SK-N-SH (cell line): Measurements from ENCODE around the gene ENKUR. TPM values are rescaled to one million over a fixed set of nuclear protein-coding genes. Genes with fewer than 3 reads are reported as not detected.
A peak's percentile ranks its signal among the peaks of the same experiment; 100 is the strongest.
"Not testable (repeated sequence)": the region's sequence is repeated elsewhere in the genome, so short reads cannot be mapped to it uniquely, and the experiment has no call there.

Experiments
- CTCF ChIA-PET: fragments of 300-600, 350-600 bp; formaldehyde crosslinking; extraction: SDS; loops from one replicate; lab custom pipeline; 2021; lab: Yijun Ruan, JAX
- POLR2A ChIA-PET: fragments of 350-600 bp; sonication (Branson Sonifier 250); formaldehyde crosslinking; extraction: SDS; loops from one replicate; lab custom pipeline; 2020; ENCODE audit warnings: antibody characterized with exemption, inconsistent platforms; lab: Yijun Ruan, JAX
- DNase-seq: peaks from one replicate; pipeline ENCODE4 v3.0.0; 2012
- H2AFZ ChIP-seq: fragments of 200-600 bp; sonication (generic); 2 replicates; pipeline ENCODE4 v1.8.1; 2016; ENCODE audit warnings: antibody characterized with exemption, mild to moderate bottlenecking, low read depth
- H3F3A ChIP-seq: fragments of 200-600 bp; sonication (generic); replicated peaks from 2 replicates; pipeline ENCODE3; 2016; ENCODE audit warnings: antibody characterized with exemption, mild to moderate bottlenecking; ENCODE audit not compliant: insufficient read depth
- H3K27ac ChIP-seq, 2 experiments: fragments of 200-500 bp in 1 of 2; fragments of 200-600 bp in 1 of 2; sonication (Bioruptor generic) in 1 of 2; sonication (generic), shearing (Covaris generic) in 1 of 2; 2 replicates each; pipeline versions ENCODE4 v1.5.1 to v1.6.1; 2014 to 2016; ENCODE audit warnings: low read depth in 2 of 2, inconsistent platforms in 1 of 2, low read length in 1 of 2, mild to moderate bottlenecking in 1 of 2, mixed read lengths in 1 of 2
- H3K27me3 ChIP-seq: fragments of 200-600 bp; sonication (generic), shearing (Covaris generic); 2 replicates; pipeline ENCODE4 v1.6.1; 2016; ENCODE audit warnings: mixed run types; ENCODE audit not compliant: insufficient read depth
- H3K36me3 ChIP-seq, 2 experiments: fragments of 200-500 bp in 1 of 2; fragments of 200-600 bp in 1 of 2; sonication (Bioruptor generic) in 1 of 2; sonication (generic) in 1 of 2; replicated peaks in 1 of 2; 2 replicates each; pipeline versions ENCODE3 to v1.5.1; 2014 to 2016; ENCODE audit warnings: low read length in 1 of 2, mild to moderate bottlenecking in 1 of 2; ENCODE audit not compliant: insufficient read depth in 2 of 2, control insufficient read depth in 1 of 2
- H3K4me1 ChIP-seq, 2 experiments: fragments of 200-500 bp in 1 of 2; fragments of 200-600 bp in 1 of 2; sonication (Bioruptor generic) in 1 of 2; sonication (generic), shearing (Covaris generic) in 1 of 2; 2 replicates each; pipeline versions ENCODE4 v1.5.1 to v1.6.1; 2014 to 2016; ENCODE audit warnings: low read depth in 1 of 2, low read length in 1 of 2, mixed run types in 1 of 2; ENCODE audit not compliant: insufficient read depth in 2 of 2, control insufficient read depth in 1 of 2
- H3K4me2 ChIP-seq: fragments of 200-600 bp; sonication (generic), shearing (Covaris generic); 2 replicates; pipeline ENCODE4 v1.6.1; 2017; ENCODE audit warnings: mixed run types
- H3K4me3 ChIP-seq, 2 experiments: fragments of 200-500 bp in 1 of 2; fragments of 200-600 bp in 1 of 2; sonication (Bioruptor generic) in 1 of 2; sonication (generic), shearing (Covaris generic) in 1 of 2; 2 replicates each; pipeline versions ENCODE4 v1.5.1 to v1.8.1; 2014 to 2016; ENCODE audit warnings: low read depth in 2 of 2, inconsistent platforms in 1 of 2, low read length in 1 of 2, mild to moderate bottlenecking in 1 of 2, mixed read lengths in 1 of 2, moderate library complexity in 1 of 2
- H3K79me2 ChIP-seq: fragments of 200-600 bp; sonication (generic); 2 replicates; pipeline ENCODE4 v1.8.1; 2017; ENCODE audit warnings: mild to moderate bottlenecking; ENCODE audit not compliant: insufficient read depth
- H3K9ac ChIP-seq: fragments of 200-600 bp; sonication (generic); 2 replicates; pipeline ENCODE4 v1.6.1; 2017; ENCODE audit warnings: mixed run types
- H3K9me2 ChIP-seq: fragments of 200-600 bp; sonication (generic); 2 replicates; pipeline ENCODE4 v1.6.1; 2017; ENCODE audit warnings: mixed run types
- H3K9me3 ChIP-seq: fragments of 200-600 bp; sonication (generic); 2 replicates; pipeline ENCODE4 v1.6.1; 2017; ENCODE audit warnings: mixed run types, mild to moderate bottlenecking, moderate library complexity
- H4K20me1 ChIP-seq: fragments of 200-600 bp; sonication (generic); 2 replicates; pipeline ENCODE4 v1.6.1; 2017; ENCODE audit warnings: mild to moderate bottlenecking, mixed run types; ENCODE audit not compliant: insufficient read depth
- ELF1 ChIP-seq: IDR thresholded peaks from 2 replicates; pipeline ENCODE4 v1.4.0; 2012
- EP300 ChIP-seq, 2 experiments: IDR thresholded peaks; 2 replicates each; pipeline versions ENCODE4 v1.4.0 to v1.6.1; 2012; ENCODE audit warnings: borderline replicate concordance in 1 of 2, low read depth in 1 of 2, low read length in 1 of 2
- EZH2phosphoT487 ChIP-seq: fragments of 200-600 bp; sonication (generic); IDR thresholded peaks from 2 replicates; pipeline ENCODE4 v1.6.1; 2017; ENCODE audit warnings: low read depth, mixed run types, mild to moderate bottlenecking, antibody characterized with exemption, moderate library complexity, borderline replicate concordance
- NRF1 ChIP-seq: IDR thresholded peaks from 2 replicates; pipeline ENCODE4 v1.6.1; 2012; ENCODE audit warnings: low read depth, mild to moderate bottlenecking, low read length
- TEAD4 ChIP-seq: IDR thresholded peaks from 2 replicates; pipeline ENCODE4 v1.4.0; 2012; ENCODE audit warnings: mild to moderate bottlenecking, borderline replicate concordance; ENCODE audit not compliant: insufficient read depth
- YY1 ChIP-seq: IDR thresholded peaks from 2 replicates; pipeline ENCODE4 v1.4.0; 2012; ENCODE audit warnings: low read depth, mild to moderate bottlenecking
- WGBS: methylation state at CpG from one replicate; pipeline ENCODE4 v1.1.6; 2017; ENCODE audit warnings: low lambda C conversion rate; 5-methylcytosine and 5-hydroxymethylcytosine counted together
- polyA plus RNA-seq, 3 experiments: library from polyadenylated mRNA; depleted of rRNA; stranded (reverse); fragments of >200 nt; gene quantifications; 2 replicates each; pipeline ENCODE4 v1.2.3, GENCODE V29; 2012
- TF ChIP-seq, protein P1 (sequence below): IDR thresholded peaks from 2 replicates; pipeline ENCODE4 v1.4.0; 2012; ENCODE audit warnings: low read depth, borderline replicate concordance
- TF ChIP-seq, protein P2 (sequence below): fragments of 200-600 bp; sonication (generic); IDR thresholded peaks from 2 replicates; pipeline ENCODE4 v1.6.1; 2017; ENCODE audit warnings: antibody characterized with exemption, mild to moderate bottlenecking, moderate library complexity

ENKUR gene
- polyA plus RNA-seq, 1 of the 3 experiments (the other 2 are of a cell fraction), result 0.13 TPM

DNA sequence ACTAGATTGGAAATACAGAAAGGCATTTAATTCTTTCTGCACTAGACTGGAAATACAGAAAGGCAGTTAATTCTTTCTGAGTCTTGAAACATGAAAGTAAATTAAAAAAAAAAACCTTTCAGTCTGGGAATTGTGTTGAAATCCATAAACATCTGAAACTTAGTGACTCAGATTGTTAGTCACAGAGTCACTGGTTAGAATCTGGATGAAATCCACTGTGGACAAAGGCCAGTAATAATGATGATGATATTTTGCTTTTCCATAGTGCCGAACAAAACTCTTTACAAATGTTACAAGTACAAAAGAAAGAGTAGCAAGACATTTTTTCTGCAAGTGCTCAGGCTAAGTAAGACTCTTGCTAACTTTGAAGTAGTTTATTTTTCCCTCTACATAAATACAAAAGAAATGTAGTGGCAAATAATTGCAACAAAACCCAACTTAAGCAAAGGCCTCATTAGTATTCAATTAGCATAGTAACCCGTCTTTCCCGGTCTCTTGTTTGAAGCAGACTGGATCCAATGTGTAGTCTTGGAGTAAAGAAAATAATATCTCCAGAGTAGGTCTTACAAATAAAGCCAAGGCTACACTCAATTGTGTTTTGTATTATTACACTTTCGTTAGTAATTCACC is 57.8 kb downstream of the ENKUR start (continued):
- TF ChIP-seq YY1 (no peak), EP300 (IDR thresholded peaks at IDR 0.05; ENCODE audit: borderline replicate concordance in 1 of 2, low read depth in 1 of 2, low read length in 1 of 2) (peak in 1 of 2 experiments; percentile 81; a peak in 2 of 4 replicates)
- TF ChIP-seq, all 33 proteins: peak for 11

DNA sequence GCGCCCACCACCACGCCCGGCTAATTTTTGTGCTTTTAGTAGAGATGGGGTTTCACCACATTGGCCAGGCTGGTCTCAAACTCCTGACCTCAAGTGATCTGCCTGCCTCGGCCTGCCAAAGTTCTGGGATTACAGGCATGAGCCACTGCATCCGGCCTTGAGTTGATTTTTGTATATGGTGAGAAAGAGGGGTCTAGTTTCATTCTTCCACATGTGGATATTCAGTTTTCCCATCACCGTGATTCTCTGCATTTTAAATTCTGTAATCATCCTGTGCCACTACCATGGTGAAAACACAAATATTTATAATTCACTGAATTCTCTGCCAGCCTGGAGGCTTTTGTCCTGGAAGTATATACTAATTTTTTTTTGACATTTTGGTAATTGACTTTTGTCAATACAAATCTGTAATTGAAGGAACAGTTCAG is 58.3 kb downstream of the ENKUR start:
- CTCF ChIA-PET, H3K79me2 ChIP-seq, POLR2A ChIA-PET, H3K36me3 ChIP-seq, H3K27me3 ChIP-seq, H3K9me3 ChIP-seq, H3K9me2 ChIP-seq, H4K20me1 ChIP-seq, H3K4me3 ChIP-seq, DNase-seq: not testable (repeated sequence)
- H3K4me1 ChIP-seq, result peaks cover 10 to 13% of the 10 kb centered on the region in 2 experiments
- peak overlapping the region; percentile 48; the same call in 1 of the 2 replicates for H3K4me2 ChIP-seq
- WGBS, result 87% methylated on average over 6 of the region's 6 CpGs
- peak overlapping the region; percentile 40 to 95; a peak in 3 of 4 replicates for H3K27ac ChIP-seq
- peak overlapping the region; percentile 63; the same call in 1 of the 2 replicates for H3K9ac ChIP-seq
- peaks cover 19% of the 10 kb centered on the region for H3F3A ChIP-seq
- peak overlapping the region; percentile 66; the same call in 1 of the 2 replicates for H2AFZ ChIP-seq

DNA sequence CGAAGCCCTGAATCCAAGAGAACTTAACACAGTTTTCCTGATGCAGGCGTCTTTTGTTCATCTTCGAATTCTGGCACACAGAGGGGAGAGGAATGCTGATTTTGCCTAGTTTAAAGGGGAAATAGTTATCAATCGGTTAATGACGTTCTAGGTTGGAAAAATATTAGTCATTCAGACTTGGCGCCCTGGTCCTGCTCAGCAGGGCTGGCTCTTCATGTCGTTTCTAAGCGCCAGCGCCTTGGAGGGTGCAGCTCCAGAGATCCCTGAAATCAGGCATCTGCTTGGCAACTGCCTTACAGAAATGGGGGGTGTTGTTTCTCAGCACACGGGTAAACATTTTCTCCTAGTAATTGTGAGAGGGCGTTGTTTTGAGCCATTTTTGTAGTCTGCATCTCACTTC is 62.3 kb downstream of the ENKUR start:
- Histone ChIP-seq H3K9ac (no peak overlapping the region), H3K27ac (no peak overlapping the region), H3F3A (peaks cover 16% of the 10 kb centered on the region), H3K4me1 (peaks cover 4 to 17% of the 10 kb centered on the region in 2 experiments; a peak in 3 of 4 replicates), H3K4me3 (no peak overlapping the region), H3K36me3 (no peaks in the 10 kb centered on the region), H3K27me3 (no peaks in the 10 kb centered on the region), H2AFZ (0 out of 2 replicates have a peak overlapping the region, but pooled peaks have one; percentile 90), H3K79me2 (no peaks in the 10 kb centered on the region), H3K9me2 (no peaks in the 10 kb centered on the region), H3K9me3 (no peaks in the 10 kb centered on the region), H3K4me2 (no peak overlapping the region), H4K20me1 (no peaks in the 10 kb centered on the region)
- DNase-seq, result no peak
- POLR2A ChIA-PET, result interaction anchor here (1.0 to 1.1 kb wide), 2 partner anchors 17 to 63 kb away, joined by 3 to 4 read pairs; partner anchors contain the start of genes ENKUR and THNSL1
- 95% methylated on average over 11 of the region's 11 CpGs for WGBS
- CTCF ChIA-PET, result interaction anchor here (0.6 to 2.6 kb wide), 6 partner anchors 11 to 311 kb away, joined by 3 to 6 read pairs (median 5); no protein-coding TSS in a partner anchor
- TF ChIP-seq ELF1 (no peak), EZH2phosphoT487 (no peak), NRF1 (no peak), TEAD4 (no peak)
- TF ChIP-seq, protein P1, sequence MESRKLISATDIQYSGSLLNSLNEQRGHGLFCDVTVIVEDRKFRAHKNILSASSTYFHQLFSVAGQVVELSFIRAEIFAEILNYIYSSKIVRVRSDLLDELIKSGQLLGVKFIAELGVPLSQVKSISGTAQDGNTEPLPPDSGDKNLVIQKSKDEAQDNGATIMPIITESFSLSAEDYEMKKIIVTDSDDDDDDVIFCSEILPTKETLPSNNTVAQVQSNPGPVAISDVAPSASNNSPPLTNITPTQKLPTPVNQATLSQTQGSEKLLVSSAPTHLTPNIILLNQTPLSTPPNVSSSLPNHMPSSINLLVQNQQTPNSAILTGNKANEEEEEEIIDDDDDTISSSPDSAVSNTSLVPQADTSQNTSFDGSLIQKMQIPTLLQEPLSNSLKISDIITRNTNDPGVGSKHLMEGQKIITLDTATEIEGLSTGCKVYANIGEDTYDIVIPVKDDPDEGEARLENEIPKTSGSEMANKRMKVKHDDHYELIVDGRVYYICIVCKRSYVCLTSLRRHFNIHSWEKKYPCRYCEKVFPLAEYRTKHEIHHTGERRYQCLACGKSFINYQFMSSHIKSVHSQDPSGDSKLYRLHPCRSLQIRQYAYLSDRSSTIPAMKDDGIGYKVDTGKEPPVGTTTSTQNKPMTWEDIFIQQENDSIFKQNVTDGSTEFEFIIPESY, result no peak
- TF ChIP-seq, protein P2, sequence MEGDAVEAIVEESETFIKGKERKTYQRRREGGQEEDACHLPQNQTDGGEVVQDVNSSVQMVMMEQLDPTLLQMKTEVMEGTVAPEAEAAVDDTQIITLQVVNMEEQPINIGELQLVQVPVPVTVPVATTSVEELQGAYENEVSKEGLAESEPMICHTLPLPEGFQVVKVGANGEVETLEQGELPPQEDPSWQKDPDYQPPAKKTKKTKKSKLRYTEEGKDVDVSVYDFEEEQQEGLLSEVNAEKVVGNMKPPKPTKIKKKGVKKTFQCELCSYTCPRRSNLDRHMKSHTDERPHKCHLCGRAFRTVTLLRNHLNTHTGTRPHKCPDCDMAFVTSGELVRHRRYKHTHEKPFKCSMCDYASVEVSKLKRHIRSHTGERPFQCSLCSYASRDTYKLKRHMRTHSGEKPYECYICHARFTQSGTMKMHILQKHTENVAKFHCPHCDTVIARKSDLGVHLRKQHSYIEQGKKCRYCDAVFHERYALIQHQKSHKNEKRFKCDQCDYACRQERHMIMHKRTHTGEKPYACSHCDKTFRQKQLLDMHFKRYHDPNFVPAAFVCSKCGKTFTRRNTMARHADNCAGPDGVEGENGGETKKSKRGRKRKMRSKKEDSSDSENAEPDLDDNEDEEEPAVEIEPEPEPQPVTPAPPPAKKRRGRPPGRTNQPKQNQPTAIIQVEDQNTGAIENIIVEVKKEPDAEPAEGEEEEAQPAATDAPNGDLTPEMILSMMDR, result no peak
